ENCODE results near the gene IDUA. TPM values are rescaled to one million over a fixed set of nuclear protein-coding genes. Genes with fewer than 3 reads are reported as not detected.

Gene IDUA
- total and polyA plus RNA-seq, 10 of the 15 experiments (the other 5 are each of a cell fraction or from before 2014, with no cell fraction given) = 0.05 to 7.6 (median 1.4) TPM; not detected in 1

DNA sequence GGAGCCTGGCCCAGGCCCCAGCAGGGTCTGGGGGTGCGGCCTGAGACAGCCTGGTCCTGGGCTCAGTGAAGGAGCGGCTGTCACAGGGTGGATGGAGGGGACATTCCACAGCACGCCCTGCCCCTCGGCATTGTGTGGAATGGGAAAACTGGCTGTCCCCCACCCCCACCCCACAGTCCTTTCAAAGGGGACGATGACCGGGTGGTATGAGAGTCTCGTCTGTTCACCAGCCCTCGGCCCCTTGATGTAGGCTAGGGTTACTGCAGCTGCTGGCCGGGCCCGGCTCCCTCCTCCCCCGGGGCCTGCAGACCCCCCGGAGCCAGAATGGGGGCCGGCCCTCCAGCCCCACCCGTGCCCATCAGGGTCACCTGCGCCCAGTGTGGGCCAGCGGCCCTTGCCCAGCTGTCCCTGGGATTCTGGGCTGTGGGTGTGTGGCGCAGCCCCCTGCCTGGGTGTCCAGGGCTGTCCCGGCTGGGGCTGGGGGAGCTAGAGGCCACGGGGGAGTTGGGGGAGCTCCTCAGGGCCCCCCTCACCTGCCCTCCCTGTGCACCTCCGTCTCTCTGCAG, 36.3 kb downstream of the IDUA start:
- in situ Hi-C loops (cut with MboI) = no loop called here
- CTCF ChIA-PET = no interaction called here
- 73% methylated on average over 20 of the region's 20 CpGs for WGBS (ENCODE audit: insufficient coverage, insufficient replicate concordance, low lambda C conversion rate, missing lambda C conversion rate)

More for the DNA sequence above, 36.3 kb downstream of the IDUA start:
- no peak overlapping the region for H2AFZ ChIP-seq (ENCODE audit: control insufficient read depth, low read depth, low read length)
- intact Hi-C loops (cut with micrococcal nuclease; ENCODE audit: unreplicated experiment) = no loop called here
- DNase-seq (ENCODE audit: low read depth, low spot score) (no peak), FAIRE-seq (no peak), ATAC-seq (no peak)
- H3K9me3 ChIP-seq (replicated peaks; ENCODE audit: control insufficient read depth, insufficient read depth, low read length) = no peaks in the 10 kb centered on the region
- no peaks in the 10 kb centered on the region for H3K36me3 ChIP-seq (ENCODE audit: control insufficient read depth in 2 of 2, insufficient read depth in 2 of 2, low read length in 1 of 2)
- TF ChIP-seq KLF5 (IDR thresholded peaks at IDR 0.05; ENCODE audit: partially characterized antibody) (no peak), EGR1 (IDR thresholded peaks at IDR 0.05; ENCODE audit: borderline replicate concordance in 1 of 2, low read depth in 2 of 2, low read length in 2 of 2) (no peak), TAF1 (IDR thresholded peaks at IDR 0.05; ENCODE audit: borderline replicate concordance, low read depth, low read length) (no peak), RCOR1 (conservative IDR thresholded peaks at IDR 0.05; ENCODE audit: low read depth, low read length) (no peak), CREB1 (IDR thresholded peaks at IDR 0.05; ENCODE audit: low read depth) (no peak), HSF1 (IDR thresholded peaks at IDR 0.05; ENCODE audit: low read depth, low read length) (no peak), ESRRA (IDR thresholded peaks at IDR 0.05; ENCODE audit: low read length) (no peak), HCFC1 (IDR thresholded peaks at IDR 0.05; ENCODE audit: low read length) (no peak), KDM1A (IDR thresholded peaks at IDR 0.05; ENCODE audit: borderline replicate concordance) (no peak), TBL1XR1 (IDR thresholded peaks at IDR 0.05; ENCODE audit: low read depth, low read length) (no peak), YY1 (IDR thresholded peaks at IDR 0.05; ENCODE audit: low read depth, low read length) (no peak), NFXL1 (IDR thresholded peaks at IDR 0.05; ENCODE audit: borderline replicate concordance) (no peak), TARDBP (IDR thresholded peaks at IDR 0.05; ENCODE audit: borderline replicate concordance) (no peak), IKZF2 (IDR thresholded peaks at IDR 0.05) (no peak)
- TF ChIP-seq, protein P1, sequence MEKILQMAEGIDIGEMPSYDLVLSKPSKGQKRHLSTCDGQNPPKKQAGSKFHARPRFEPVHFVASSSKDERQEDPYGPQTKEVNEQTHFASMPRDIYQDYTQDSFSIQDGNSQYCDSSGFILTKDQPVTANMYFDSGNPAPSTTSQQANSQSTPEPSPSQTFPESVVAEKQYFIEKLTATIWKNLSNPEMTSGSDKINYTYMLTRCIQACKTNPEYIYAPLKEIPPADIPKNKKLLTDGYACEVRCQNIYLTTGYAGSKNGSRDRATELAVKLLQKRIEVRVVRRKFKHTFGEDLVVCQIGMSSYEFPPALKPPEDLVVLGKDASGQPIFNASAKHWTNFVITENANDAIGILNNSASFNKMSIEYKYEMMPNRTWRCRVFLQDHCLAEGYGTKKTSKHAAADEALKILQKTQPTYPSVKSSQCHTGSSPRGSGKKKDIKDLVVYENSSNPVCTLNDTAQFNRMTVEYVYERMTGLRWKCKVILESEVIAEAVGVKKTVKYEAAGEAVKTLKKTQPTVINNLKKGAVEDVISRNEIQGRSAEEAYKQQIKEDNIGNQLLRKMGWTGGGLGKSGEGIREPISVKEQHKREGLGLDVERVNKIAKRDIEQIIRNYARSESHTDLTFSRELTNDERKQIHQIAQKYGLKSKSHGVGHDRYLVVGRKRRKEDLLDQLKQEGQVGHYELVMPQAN (conservative IDR thresholded peaks at IDR 0.05) = no peak
- TF ChIP-seq, protein P2, sequence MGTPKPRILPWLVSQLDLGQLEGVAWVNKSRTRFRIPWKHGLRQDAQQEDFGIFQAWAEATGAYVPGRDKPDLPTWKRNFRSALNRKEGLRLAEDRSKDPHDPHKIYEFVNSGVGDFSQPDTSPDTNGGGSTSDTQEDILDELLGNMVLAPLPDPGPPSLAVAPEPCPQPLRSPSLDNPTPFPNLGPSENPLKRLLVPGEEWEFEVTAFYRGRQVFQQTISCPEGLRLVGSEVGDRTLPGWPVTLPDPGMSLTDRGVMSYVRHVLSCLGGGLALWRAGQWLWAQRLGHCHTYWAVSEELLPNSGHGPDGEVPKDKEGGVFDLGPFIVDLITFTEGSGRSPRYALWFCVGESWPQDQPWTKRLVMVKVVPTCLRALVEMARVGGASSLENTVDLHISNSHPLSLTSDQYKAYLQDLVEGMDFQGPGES (IDR thresholded peaks at IDR 0.05) = no peak
- TF ChIP-seq, protein P3, sequence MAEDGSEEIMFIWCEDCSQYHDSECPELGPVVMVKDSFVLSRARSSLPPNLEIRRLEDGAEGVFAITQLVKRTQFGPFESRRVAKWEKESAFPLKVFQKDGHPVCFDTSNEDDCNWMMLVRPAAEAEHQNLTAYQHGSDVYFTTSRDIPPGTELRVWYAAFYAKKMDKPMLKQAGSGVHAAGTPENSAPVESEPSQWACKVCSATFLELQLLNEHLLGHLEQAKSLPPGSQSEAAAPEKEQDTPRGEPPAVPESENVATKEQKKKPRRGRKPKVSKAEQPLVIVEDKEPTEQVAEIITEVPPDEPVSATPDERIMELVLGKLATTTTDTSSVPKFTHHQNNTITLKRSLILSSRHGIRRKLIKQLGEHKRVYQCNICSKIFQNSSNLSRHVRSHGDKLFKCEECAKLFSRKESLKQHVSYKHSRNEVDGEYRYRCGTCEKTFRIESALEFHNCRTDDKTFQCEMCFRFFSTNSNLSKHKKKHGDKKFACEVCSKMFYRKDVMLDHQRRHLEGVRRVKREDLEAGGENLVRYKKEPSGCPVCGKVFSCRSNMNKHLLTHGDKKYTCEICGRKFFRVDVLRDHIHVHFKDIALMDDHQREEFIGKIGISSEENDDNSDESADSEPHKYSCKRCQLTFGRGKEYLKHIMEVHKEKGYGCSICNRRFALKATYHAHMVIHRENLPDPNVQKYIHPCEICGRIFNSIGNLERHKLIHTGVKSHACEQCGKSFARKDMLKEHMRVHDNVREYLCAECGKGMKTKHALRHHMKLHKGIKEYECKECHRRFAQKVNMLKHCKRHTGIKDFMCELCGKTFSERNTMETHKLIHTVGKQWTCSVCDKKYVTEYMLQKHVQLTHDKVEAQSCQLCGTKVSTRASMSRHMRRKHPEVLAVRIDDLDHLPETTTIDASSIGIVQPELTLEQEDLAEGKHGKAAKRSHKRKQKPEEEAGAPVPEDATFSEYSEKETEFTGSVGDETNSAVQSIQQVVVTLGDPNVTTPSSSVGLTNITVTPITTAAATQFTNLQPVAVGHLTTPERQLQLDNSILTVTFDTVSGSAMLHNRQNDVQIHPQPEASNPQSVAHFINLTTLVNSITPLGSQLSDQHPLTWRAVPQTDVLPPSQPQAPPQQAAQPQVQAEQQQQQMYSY (CRISPR knock-in tag; IDR thresholded peaks at IDR 0.05) = no peak
- peaks cover 17% of the 10 kb centered on the region for H3K4me1 ChIP-seq (ENCODE audit: control insufficient read depth, insufficient read depth, low read length)
- ChIA-PET SMC1A (ENCODE audit: uncharacterized antibody, unreplicated experiment) (no interaction called here), RAD21 (ENCODE audit: unreplicated experiment) (no interaction called here), POLR2A (no interaction called here)
- no peaks in the 10 kb centered on the region for H3K79me2 ChIP-seq (ENCODE audit: control insufficient read depth, insufficient read depth, low read length)
- no peaks in the 10 kb centered on the region for H3K27me3 ChIP-seq (replicated peaks in 1 of 2; ENCODE audit: control insufficient read depth in 2 of 2, insufficient read depth in 2 of 2, low read length in 1 of 2)
- H3K4me3 ChIP-seq = no peak overlapping the region
- no TSS peak for BruUV-seq (replicated peaks)
- H3K27ac ChIP-seq (ENCODE audit: control insufficient read depth, insufficient read depth) = no peak overlapping the region
- H3K9ac ChIP-seq (ENCODE audit: control insufficient read depth, insufficient read depth, low read length) = no peak overlapping the region
- H3K4me2 ChIP-seq (ENCODE audit: control insufficient read depth, insufficient read depth) = no peak overlapping the region
- H4K20me1 ChIP-seq (ENCODE audit: control insufficient read depth, insufficient read depth) = no peaks in the 10 kb centered on the region

Measured in GM12878 (cell line).